TTC549 (cell line): ENCODE results near the gene HOXD8.

ENCODE experiments used
- FAIRE-seq: peaks from 2 replicates; lab custom pipeline; 2012; peaks lifted over from hg19 to GRCh38; lab: Jason Lieb, UNC

Gene HOXD8

DNA sequence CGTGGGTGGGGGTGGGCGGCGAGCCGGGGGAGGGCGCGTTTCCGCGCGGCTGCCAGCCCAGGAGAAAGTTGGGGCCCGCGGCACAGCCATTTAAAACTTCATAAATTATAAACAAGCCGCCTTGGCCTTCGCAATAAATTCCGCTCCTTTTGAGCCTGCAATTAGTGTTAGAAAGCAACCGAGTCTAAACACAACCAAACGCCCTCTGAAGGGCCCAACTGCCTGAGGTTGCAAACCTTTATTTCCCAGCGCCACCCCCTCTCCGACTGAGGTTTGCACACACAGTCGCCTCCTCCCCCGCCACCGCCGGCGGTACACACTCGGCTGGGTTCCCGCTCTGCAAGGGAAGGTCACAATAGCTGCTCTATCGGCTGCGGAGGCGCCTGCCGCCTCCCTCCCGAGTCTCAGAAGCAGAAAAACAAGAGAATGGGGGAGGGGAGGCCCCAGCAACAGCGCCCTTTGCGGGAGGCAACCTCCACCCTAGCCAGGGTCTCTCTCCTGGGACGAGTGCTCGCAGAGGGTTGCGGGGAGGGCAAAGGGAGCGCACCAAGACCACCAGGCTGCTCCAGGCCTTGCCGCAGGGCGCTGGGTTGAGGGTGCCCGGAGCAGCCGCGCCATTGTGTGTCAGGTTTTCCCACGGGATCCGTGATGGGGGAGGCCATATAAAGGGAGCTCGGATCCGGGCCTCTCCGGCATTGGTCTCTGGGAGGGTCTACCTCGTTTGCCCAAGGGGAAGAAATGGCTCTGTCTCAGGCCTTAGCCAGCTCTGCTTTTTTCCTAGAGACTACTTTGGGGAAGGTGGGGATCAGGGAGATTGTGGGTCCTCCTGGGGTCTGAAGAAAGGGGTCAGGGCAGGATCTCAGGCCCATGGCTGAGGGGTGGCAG, 45.6 kb downstream of the HOXD8 start:
- FAIRE-seq = no peak

- no peak for FAIRE-seq
Observed at GRCh38 chr2:176175709-176176607, 46.5 kb downstream of the HOXD8 start.

DNA sequence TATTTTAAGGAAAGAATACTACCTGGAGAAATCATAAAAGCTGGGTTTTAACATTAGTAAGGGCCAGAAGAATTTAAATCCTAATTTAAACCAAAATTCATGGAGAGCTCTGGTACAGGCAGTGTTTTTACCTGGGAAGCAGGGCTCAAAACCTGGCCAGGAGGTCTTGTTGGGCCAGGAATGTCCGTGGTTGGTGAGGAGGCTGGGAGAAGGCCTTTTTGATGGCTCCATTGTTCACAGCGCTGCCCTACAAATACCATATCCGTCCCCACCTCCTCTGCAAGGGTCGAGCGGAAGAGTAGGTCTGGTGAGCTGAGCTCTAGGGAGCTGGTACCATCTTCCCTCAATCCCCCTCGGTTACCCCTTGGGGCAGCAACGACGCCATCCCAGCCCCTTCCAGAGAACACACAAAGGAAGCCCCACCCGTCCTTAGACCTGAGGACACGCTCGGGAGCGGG, 48.1 kb downstream of the HOXD8 start:
- no peak for FAIRE-seq

DNA sequence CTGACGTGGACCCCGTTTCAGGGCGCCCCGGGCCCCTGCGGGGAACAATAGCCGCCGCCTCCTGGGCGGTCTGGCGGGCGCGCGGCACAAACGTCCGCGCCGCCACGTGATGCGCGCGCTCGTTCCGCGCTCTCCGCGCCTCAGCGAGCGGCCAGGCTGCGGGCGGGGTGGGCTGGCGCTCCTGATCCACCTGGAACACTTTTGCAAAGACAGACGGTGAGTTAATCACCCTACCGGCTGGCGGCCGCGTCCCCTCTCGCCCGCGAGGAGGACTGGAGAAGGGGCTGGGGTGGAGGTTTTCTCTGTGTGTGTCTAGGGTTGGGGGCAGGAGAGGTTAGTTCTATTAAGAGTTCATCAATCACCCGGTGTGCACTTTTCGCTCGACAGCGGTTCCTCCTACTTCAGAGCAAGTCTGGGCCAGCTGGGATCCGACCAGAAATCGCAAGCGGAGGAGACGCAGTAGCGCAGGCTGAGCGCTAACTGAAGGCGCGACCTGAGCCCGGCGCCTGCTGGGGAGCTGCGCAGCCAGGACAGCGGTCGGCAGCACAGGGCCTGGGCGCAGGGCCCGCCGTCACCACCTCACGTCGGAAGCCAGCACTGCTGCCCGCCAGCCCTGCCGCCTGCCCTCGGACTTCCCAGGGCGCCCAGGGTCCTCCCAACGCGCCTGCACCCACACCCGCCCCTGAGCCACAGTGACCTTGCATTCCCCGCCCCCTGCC, 48.7 kb downstream of the HOXD8 start:
- no peak for FAIRE-seq

DNA sequence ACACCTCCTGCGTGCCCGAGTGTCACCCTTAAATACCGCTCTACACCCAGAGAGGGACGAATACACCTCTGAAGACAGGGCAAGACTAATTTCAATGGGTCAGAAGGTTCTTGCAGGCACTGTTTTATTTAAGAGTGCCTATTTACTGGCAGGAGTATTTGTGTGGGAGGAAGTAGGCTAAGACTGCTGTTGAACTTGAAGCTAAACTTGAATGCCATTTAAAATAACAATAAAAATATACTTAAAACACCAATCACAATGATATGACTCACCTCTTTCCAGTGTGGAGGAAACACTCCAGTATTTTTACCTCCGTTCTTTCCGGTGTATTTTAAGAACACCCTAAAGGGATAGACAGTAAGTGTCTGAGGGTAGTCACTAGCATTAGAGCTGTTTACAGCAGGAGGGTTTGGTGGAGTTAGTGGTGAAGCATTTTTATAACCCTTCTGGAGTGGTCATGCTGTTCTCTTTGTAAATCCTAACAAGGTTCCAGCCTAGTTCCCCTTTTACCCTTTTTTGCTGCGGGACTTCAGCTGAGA, 49.3 kb downstream of the HOXD8 start:
- FAIRE-seq = no peak

GRCh38 chr2:176181551-176181950, 52.0 kb downstream of the HOXD8 start:
- FAIRE-seq = no peak
